Natural killer cell (primary cell): Measurements from ENCODE around the gene NEIL3. TPM values are rescaled to one million over a fixed set of nuclear protein-coding genes. Genes with fewer than 3 reads are reported as not detected.

Source experiments
- ATAC-seq, 3 donors: fragments of 150-1000 bp in 2 of 3; fragments of 200-7000 bp in 1 of 3; cut with Tn5 transposase; 1 replicate in 1 of 3; 2 replicates in 2 of 3; pipeline ENCODE4 v1.10.0; 2021; ENCODE audit warnings: mild to moderate bottlenecking in 2 of 3, moderate library complexity in 2 of 3
- DNase-seq, 2 donors: peaks; one replicate each; pipeline versions ENCODE4 v3.0.0 to v3.0.0-alpha.2; 2013 to 2021; ENCODE audit warnings: mixed read lengths in 1 of 2
- H3K27ac ChIP-seq: one replicate; pipeline ENCODE4 v1.5.1; 2013; ENCODE audit warnings: mild to moderate bottlenecking, low read length
- H3K27me3 ChIP-seq: one replicate; pipeline ENCODE4 v1.6.1; 2013; ENCODE audit warnings: low read length; ENCODE audit not compliant: control insufficient read depth, insufficient read depth
- H3K36me3 ChIP-seq: one replicate; pipeline ENCODE4 v1.6.1; 2013; ENCODE audit warnings: low read length; ENCODE audit not compliant: control insufficient read depth, insufficient read depth
- H3K4me1 ChIP-seq: one replicate; pipeline ENCODE4 v1.6.1; 2013; ENCODE audit warnings: low read length; ENCODE audit not compliant: control insufficient read depth, insufficient read depth
- H3K4me3 ChIP-seq: one replicate; pipeline ENCODE4 v1.5.1; 2013; ENCODE audit warnings: low read length
- H3K9me3 ChIP-seq: one replicate; pipeline ENCODE4 v1.6.1; 2013; ENCODE audit warnings: low read length; ENCODE audit not compliant: control insufficient read depth, insufficient read depth
- H3K27ac Mint-ChIP-seq, 2 donors: one replicate each; pipeline ENCODE4 v1.8.0; 2022; ENCODE audit warnings: mild to moderate bottlenecking in 2 of 2, mixed read lengths in 2 of 2, moderate library complexity in 1 of 2
- H3K27me3 Mint-ChIP-seq, 2 donors: one replicate each; pipeline ENCODE4 v1.8.0; 2022; ENCODE audit warnings: low read depth in 2 of 2, mixed read lengths in 2 of 2
- H3K36me3 Mint-ChIP-seq: one replicate; pipeline ENCODE4 v1.8.0; 2022; ENCODE audit warnings: mixed read lengths
- H3K4me1 Mint-ChIP-seq, 2 donors: one replicate each; pipeline ENCODE4 v1.8.0; 2022; ENCODE audit warnings: mixed read lengths in 2 of 2
- H3K4me3 Mint-ChIP-seq: one replicate; pipeline ENCODE4 v1.8.0; 2022; ENCODE audit warnings: mild to moderate bottlenecking, moderate library complexity, mixed read lengths
- H3K9me3 Mint-ChIP-seq, 2 donors: one replicate each; pipeline ENCODE4 v1.8.0; 2022; ENCODE audit warnings: mixed read lengths in 2 of 2
- WGBS: methylation state at CpG from one replicate; pipeline ENCODE4 v1.1.7; 2013; ENCODE audit warnings: missing lambda C conversion rate; ENCODE audit not compliant: insufficient coverage; 5-methylcytosine and 5-hydroxymethylcytosine counted together
- intact Hi-C: fragments of 100-400 bp; cut with micrococcal nuclease; formaldehyde crosslinking; loops from one replicate; pipeline ENCODE4 v1.14.2; 2022
- total RNA-seq, 4 donors: library from RNA; stranded (reverse); fragments of 120-200 nt in 1 of 4; gene quantifications; one replicate each; pipeline versions ENCODE4 v1.2.3 to v1.2.4, GENCODE V29; 2013 to 2022
- TF ChIP-seq, protein P1 (sequence below): fragments of 200-600 bp; IDR thresholded peaks from one replicate; pipeline ENCODE4 v1.8.0; 2022; ENCODE audit warnings: antibody characterized with exemption

Gene NEIL3
- total RNA-seq, 3 donors from 2014 or later (not counting 1 experiment from before 2014, with no cell fraction given): 0.45 to 1.9 (median 1.2) TPM

DNA sequence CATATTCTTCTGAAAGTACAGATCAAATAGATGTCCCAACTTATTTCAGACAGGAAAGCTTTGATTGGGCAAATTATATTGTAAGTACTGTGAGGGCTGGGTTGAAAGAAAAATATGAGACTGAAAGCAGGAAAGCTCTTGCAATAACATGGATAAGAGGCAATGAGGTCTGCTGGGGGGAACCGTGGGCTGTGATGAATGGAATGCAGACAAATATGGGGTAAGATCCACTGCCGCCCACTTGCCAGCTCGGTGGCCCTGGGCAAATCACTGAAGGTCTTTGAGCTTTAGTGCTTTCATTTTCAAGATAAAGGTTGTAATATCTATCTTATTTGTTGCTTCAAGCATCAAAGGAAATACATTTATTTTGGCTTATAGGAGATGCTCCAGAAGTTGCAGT is 81.6 kb downstream of the NEIL3 start:
- no peaks in the 10 kb centered on the region for H3K36me3 Mint-ChIP-seq
- WGBS: 92% methylated on average over 3 of the region's 3 CpGs
- TF ChIP-seq, protein P1, sequence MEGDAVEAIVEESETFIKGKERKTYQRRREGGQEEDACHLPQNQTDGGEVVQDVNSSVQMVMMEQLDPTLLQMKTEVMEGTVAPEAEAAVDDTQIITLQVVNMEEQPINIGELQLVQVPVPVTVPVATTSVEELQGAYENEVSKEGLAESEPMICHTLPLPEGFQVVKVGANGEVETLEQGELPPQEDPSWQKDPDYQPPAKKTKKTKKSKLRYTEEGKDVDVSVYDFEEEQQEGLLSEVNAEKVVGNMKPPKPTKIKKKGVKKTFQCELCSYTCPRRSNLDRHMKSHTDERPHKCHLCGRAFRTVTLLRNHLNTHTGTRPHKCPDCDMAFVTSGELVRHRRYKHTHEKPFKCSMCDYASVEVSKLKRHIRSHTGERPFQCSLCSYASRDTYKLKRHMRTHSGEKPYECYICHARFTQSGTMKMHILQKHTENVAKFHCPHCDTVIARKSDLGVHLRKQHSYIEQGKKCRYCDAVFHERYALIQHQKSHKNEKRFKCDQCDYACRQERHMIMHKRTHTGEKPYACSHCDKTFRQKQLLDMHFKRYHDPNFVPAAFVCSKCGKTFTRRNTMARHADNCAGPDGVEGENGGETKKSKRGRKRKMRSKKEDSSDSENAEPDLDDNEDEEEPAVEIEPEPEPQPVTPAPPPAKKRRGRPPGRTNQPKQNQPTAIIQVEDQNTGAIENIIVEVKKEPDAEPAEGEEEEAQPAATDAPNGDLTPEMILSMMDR: no peak
- H3K9me3 Mint-ChIP-seq: no peaks in the 10 kb centered on the region
- H3K4me3 Mint-ChIP-seq: no peak overlapping the region
- Histone ChIP-seq H3K9me3 (no peaks in the 10 kb centered on the region), H3K4me1 (peaks cover 9% of the 10 kb centered on the region), H3K4me3 (no peak overlapping the region), H3K27ac (no peak overlapping the region), H3K27me3 (no peaks in the 10 kb centered on the region), H3K36me3 (no peaks in the 10 kb centered on the region)
- peaks cover 8 to 13% of the 10 kb centered on the region in 2 donors for H3K4me1 Mint-ChIP-seq
- DNase-seq: peak in 1 of 2 donors; percentile 5
- ATAC-seq: no peak
- intact Hi-C loops: no loop called here
- H3K27me3 Mint-ChIP-seq: no peaks in the 10 kb centered on the region
- peak overlapping the region in 1 of 2 donors; percentile 41 for H3K27ac Mint-ChIP-seq

DNA sequence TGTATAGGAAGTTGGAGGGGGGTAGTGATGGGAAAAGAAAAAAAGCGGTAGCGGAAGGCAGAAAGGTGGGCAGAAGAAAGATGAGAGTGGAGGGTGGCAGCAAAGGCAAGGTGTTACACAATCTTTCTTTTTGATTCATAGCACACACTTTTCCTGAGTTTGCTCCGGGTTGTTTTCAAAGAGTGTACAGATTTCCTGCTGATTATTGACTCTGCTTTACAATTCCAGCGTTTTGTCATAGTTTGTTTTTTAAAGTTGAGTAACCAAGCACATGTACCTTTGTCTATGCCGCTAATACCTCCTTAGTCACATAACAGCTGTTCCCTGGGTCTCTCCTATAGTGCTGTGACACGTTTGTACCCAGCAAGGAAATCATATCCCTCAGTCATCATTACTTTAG is 82.3 kb downstream of the NEIL3 start:
- ATAC-seq (no peak), DNase-seq (peak in 1 of 2 donors; percentile 7)
- Mint-ChIP-seq H3K36me3 (no peaks in the 10 kb centered on the region), H3K9me3 (no peaks in the 10 kb centered on the region), H3K27me3 (no peaks in the 10 kb centered on the region), H3K4me3 (no peak overlapping the region), H3K27ac (peak overlapping the region in 1 of 2 donors; percentile 41), H3K4me1 (peaks cover 8 to 13% of the 10 kb centered on the region in 2 donors)
- Histone ChIP-seq H3K27ac (no peak overlapping the region), H3K36me3 (no peaks in the 10 kb centered on the region), H3K27me3 (no peaks in the 10 kb centered on the region), H3K4me3 (no peak overlapping the region), H3K4me1 (peaks cover 9% of the 10 kb centered on the region), H3K9me3 (no peaks in the 10 kb centered on the region)
- TF ChIP-seq, protein P1: no peak
- intact Hi-C loops: no loop called here
- WGBS: 89% methylated on average over 6 of the region's 6 CpGs

DNA sequence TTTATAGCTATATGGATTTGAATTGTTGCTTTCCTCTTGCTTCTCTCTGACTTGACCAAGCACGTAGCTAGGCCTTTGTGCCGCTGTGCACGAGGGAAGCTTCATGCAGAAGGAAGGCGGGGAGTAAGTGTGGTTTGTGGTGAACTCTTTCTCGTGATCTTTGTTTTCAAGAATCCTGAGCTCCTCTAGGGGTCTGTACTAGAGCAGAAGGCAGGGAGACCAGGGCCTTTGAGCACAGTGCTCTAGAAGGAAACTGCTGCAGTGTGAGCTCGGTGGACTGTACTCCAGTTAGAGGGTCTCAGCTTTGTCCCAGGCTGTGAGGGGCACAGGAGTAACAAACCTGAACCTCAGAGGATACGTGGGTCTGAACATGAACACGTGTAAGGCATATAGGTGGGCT is 83.6 kb downstream of the NEIL3 start:
- no peak overlapping the region for H3K27ac ChIP-seq
- ATAC-seq (peak; percentile 43 to 88 (median 75)), DNase-seq (peak; percentile 24 to 71)
- Mint-ChIP-seq H3K36me3 (no peaks in the 10 kb centered on the region), H3K4me1 (peaks cover 8 to 13% of the 10 kb centered on the region in 2 donors), H3K27ac (peak overlapping the region; percentile 39 to 82), H3K4me3 (no peak overlapping the region), H3K27me3 (no peaks in the 10 kb centered on the region), H3K9me3 (no peaks in the 10 kb centered on the region)
- H3K27me3 ChIP-seq: no peaks in the 10 kb centered on the region
- WGBS: 12% methylated on average over 8 of the region's 8 CpGs
- H3K4me1 ChIP-seq: peaks cover 9% of the 10 kb centered on the region
- no peak overlapping the region for H3K4me3 ChIP-seq
- H3K36me3 ChIP-seq: no peaks in the 10 kb centered on the region
- TF ChIP-seq, protein P1: no peak
- H3K9me3 ChIP-seq: no peaks in the 10 kb centered on the region
- intact Hi-C loops: no loop called here

DNA sequence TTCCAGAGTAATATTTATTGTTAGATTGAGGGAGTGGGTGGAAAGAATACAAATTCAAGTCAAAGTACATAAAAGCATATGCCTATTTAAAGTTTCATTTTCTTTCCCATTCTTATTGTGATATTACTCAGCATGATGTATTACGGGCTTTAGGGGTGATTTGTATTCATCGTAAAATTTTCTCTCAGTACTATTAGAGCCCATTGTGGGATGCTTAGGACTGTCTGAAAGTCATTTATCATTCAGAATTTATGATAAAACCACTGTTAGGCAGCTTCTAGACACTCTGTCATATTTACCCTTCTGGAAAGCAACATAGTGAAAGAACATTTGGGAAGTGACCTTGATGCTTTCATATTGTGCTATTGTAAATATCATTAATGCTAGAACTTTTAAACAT is 86.7 kb downstream of the NEIL3 start:
- Histone ChIP-seq H3K4me1 (peaks cover 23% of the 10 kb centered on the region), H3K9me3 (no peaks in the 10 kb centered on the region), H3K4me3 (no peak overlapping the region), H3K27ac (no peak overlapping the region), H3K36me3 (no peaks in the 10 kb centered on the region), H3K27me3 (no peaks in the 10 kb centered on the region)
- no peak for DNase-seq
- no peaks in the 10 kb centered on the region for H3K9me3 Mint-ChIP-seq
- no CpG with 5 or more reads among the region's 2 CpGs for WGBS
- no peak overlapping the region for H3K4me3 Mint-ChIP-seq
- no peaks in the 10 kb centered on the region for H3K27me3 Mint-ChIP-seq
- intact Hi-C loops: no loop called here
- ATAC-seq: no peak
- peaks cover 26 to 40% of the 10 kb centered on the region in 2 donors for H3K4me1 Mint-ChIP-seq
- no peaks in the 10 kb centered on the region for H3K36me3 Mint-ChIP-seq
- no peak overlapping the region for H3K27ac Mint-ChIP-seq
- TF ChIP-seq, protein P1: no peak
